ENCODE measurements around the gene CSTF3.

The CSTF3 gene

GRCh38 chr11:33161120-33162005 is at the start of gene CSTF3 (continued):
- TF ChIP-seq WT1 (tag by site-specific recombination; IDR thresholded peaks at IDR 0.05) (0 out of 2 replicates have a peak, but pooled peaks have one; percentile 10), ZNF837 (tag by site-specific recombination; IDR thresholded peaks at IDR 0.05) (no peak), ZSCAN30 (tag by site-specific recombination; IDR thresholded peaks at IDR 0.05) (peak; percentile 65; the same call in 1 of the 2 replicates), PBX3 (CRISPR knock-in tag; IDR thresholded peaks at IDR 0.05) (peak; percentile 62), ZBTB49 (tag by site-specific recombination; IDR thresholded peaks at IDR 0.05; ENCODE audit: low read depth) (no peak), ZNF830 (tag by site-specific recombination; IDR thresholded peaks at IDR 0.05; ENCODE audit: low read depth) (no peak), ZNF658 (tag by site-specific recombination; IDR thresholded peaks at IDR 0.05) (no peak), ZSCAN18 (tag by site-specific recombination; IDR thresholded peaks at IDR 0.05) (no peak), ZNF311 (tag by site-specific recombination; IDR thresholded peaks at IDR 0.05; ENCODE audit: borderline replicate concordance) (no peak), ZNF548 (tag by site-specific recombination; IDR thresholded peaks at IDR 0.05) (no peak), ZNF76 (tag by site-specific recombination; IDR thresholded peaks at IDR 0.05; ENCODE audit: borderline replicate concordance, low read depth) (no peak; the same call in 1 of the 2 replicates), ZSCAN23 (tag by site-specific recombination; IDR thresholded peaks at IDR 0.05) (no peak), ZFP69B (tag by site-specific recombination; IDR thresholded peaks at IDR 0.05) (peak; percentile 62), ZNF10 (tag by site-specific recombination; IDR thresholded peaks at IDR 0.05) (no peak), ZNF501 (tag by site-specific recombination; IDR thresholded peaks at IDR 0.05) (peak; percentile 79), ZNF416 (tag by site-specific recombination; IDR thresholded peaks at IDR 0.05) (no peak), ZNF623 (tag by site-specific recombination; IDR thresholded peaks at IDR 0.05) (no peak), ELK4 (IDR thresholded peaks at IDR 0.05; ENCODE audit: borderline replicate concordance, low read depth, low read length) (no peak), SP7 (tag by site-specific recombination; IDR thresholded peaks at IDR 0.05) (peak; percentile 61), PATZ1 (tag by site-specific recombination; IDR thresholded peaks at IDR 0.05) (peak; percentile 53), CTCF (tag by site-specific recombination; IDR thresholded peaks at IDR 0.05) (peak; percentile 74), ZNF24 (tag by site-specific recombination; IDR thresholded peaks at IDR 0.05) (peak; percentile 67), ZNF366 (tag by site-specific recombination; conservative IDR thresholded peaks at IDR 0.05) (peak; percentile 75), FEZF1 (tag by site-specific recombination; IDR thresholded peaks at IDR 0.05) (peak; percentile 68), GLIS2 (tag by site-specific recombination; IDR thresholded peaks at IDR 0.05) (peak; percentile 75), YY2 (tag by site-specific recombination; IDR thresholded peaks at IDR 0.05) (peak; percentile 85), ZBTB10 (tag by site-specific recombination; IDR thresholded peaks at IDR 0.05) (no peak)
